Stimulated activated CD8-positive, alpha-beta memory T cell treated with anti-CD3 and anti-CD28 coated beads, Interleukin-7, amount 100 ng/mL, for 24 hours (primary cell): ENCODE results near the gene TRIP12.
"Not testable (repeated sequence)": the region's sequence is repeated elsewhere in the genome, so short reads cannot be mapped to it uniquely, and the experiment has no call there.

Experiments
- DNase-seq: peaks from one replicate; pipeline ENCODE4 v3.0.0-alpha.2; 2020; ENCODE audit warnings: low read depth

TRIP12 gene

DNA sequence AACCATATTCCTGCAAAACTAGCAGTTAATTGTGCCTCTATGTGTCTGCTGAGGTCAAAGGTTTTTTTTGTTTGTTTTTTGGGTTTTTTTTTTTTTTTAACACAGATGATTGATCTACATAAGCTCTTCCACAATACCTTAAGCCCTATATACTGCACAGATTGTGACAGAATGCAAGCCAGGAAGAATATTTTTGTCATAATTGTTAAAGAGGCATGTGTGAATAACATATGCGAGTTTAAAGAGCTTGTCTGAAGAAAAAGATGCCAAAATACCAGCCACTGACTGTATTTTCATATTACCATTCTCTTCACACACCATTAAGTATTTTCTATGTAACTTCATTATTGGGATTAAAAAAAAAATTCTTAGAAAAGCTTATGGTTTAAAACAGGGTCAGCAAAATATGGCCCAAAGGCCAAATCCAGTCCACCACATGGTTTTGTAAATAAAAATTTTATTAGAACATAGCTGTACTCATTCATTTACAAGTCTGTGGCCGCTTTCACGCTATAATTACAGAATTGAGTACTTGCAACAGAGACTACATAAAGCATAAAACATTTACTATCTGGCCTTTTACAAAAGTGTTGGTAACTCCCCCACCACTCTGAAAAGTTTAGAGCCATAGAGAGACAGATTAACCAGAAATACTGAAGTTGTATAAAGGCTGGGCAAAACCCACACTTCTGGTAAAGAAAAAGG lies 89.9 kb downstream of the TRIP12 start:
- DNase-seq: no peak

DNA sequence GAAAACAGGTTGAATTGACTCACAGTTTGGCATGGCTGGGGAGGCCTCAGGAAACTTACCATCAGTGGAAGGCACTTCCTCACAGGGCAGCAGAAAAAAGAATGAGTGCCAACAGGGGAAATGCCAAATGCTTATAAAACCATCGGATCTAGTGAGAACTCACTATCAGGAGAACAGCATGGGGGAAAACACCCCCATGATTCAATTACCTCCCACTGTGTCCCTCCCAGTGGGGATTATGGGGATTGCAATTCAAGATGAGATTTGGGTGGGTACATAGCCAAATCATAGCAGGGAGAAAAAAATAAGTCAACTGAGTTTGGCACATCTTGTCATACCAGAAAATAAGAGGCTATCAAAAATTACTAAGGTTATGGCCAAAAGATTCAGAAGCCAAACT lies 96.3 kb downstream of the TRIP12 start:
- DNase-seq: no peak

- DNase-seq: no peak
Observed at GRCh38 chr2:229821316-229821715, 100.5 kb downstream of the TRIP12 start.

DNA sequence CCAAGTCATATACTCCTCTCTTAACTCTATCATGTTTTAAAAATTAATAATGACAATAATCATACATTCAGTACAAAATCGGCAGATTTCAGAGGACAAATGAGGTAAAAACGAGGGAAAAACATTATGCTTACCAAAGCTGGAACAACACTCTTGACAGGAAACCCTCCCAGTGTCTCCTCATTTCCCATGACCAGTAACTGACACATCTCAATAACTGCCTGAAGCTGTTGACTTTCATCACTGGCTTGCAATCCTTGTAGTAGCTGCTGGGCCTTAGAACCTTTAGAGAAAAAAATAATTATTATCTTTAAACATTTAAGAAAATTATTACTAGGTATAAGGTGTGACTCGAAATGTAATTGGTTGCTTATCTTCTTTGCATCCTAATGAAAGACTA lies 103.6 kb downstream of the TRIP12 start:
- no peak for DNase-seq

DNA sequence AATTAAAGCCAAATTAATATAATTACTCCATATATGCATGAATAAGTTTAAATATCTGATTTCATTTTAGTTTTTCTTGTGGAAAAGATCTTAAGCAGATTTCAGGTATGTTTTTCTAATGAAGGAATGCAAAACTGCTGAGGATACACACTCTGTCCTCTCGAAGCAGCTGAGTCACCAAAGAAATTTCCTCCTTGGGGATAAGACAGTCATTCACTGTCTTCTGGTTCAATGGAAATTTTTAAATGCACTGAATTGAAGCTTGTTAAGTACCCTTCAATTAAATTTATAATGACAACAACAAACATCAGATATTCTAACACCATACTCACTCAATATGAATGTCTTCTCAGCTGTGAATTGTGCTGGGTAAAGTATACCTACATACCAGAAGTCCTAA lies 106.0 kb downstream of the TRIP12 start:
- no peak for DNase-seq

- DNase-seq: no peak
Observed at GRCh38 chr2:229815342-229815741, 106.5 kb downstream of the TRIP12 start.

- no peak for DNase-seq
Observed at GRCh38 chr2:229810786-229811185, 111.0 kb downstream of the TRIP12 start.

DNA sequence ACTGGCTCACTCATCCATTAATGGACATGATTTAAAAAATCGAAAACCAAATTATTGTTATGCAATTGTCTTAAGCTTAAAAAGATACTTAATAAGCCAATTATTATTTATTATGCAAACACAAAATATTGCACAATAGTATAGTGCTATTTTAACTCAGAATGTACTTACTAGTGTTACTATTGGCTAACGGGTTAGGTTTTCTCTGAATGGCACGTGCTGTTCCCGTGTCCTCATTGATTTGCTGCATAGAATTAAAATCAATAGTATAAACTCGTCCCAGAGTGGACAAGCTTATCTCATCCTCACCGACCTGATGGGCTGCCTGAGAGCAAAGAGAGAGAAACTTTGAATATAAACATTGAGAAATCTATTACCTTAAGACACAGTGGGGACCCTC lies 116.2 kb downstream of the TRIP12 start:
- DNase-seq: no peak

DNA sequence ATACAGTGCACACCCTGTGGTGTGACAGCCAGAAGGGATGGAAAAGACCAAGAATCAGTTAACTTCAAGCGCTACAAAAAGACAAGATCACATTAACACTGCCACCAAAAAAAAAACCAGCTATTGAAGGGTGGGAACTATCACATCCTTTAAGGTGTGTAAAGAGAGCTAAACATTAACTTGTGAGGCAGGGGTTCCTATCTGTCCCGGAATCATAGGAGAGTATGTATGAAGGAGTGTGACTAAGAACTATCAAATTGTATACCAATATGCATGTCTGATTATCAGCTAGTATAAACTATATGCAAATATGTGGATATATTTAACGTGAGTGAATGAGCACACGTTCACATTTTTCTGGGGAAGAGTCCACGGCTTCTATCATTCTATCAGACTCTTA lies 119.0 kb downstream of the TRIP12 start:
- no peak for DNase-seq

GRCh38 chr2:229800997-229801754 lies 120.6 kb downstream of the TRIP12 start:
- DNase-seq: peak; percentile 27

GRCh38 chr2:229798446-229799155 lies 123.2 kb downstream of the TRIP12 start:
- DNase-seq: no peak

GRCh38 chr2:229795058-229795457 lies 126.8 kb downstream of the TRIP12 start:
- DNase-seq: no peak

GRCh38 chr2:229794636-229795035 lies 127.2 kb downstream of the TRIP12 start:
- DNase-seq: no peak

DNA sequence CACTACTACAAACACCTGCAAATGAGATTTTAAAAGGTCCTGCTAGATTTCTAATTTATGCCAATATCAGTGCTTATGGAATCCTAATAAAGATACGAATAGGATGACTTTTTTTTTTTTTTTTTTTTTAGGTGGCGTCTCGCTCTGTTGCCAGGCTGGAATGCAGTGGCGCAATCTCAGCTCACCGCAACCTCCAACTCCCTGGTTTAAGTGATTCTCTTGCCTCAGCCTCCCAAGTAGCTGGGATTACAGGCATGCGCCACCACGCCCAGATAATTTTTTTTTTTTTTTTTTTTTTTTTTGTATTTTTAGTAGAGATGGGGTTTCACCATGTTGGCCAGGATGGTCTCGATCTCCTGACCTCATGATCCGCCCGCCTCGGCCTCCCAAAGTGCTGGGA lies 135.5 kb downstream of the TRIP12 start:
- not testable (repeated sequence) for DNase-seq

- DNase-seq: no peak
Observed at GRCh38 chr2:229784791-229785190, 137.0 kb downstream of the TRIP12 start.

DNA sequence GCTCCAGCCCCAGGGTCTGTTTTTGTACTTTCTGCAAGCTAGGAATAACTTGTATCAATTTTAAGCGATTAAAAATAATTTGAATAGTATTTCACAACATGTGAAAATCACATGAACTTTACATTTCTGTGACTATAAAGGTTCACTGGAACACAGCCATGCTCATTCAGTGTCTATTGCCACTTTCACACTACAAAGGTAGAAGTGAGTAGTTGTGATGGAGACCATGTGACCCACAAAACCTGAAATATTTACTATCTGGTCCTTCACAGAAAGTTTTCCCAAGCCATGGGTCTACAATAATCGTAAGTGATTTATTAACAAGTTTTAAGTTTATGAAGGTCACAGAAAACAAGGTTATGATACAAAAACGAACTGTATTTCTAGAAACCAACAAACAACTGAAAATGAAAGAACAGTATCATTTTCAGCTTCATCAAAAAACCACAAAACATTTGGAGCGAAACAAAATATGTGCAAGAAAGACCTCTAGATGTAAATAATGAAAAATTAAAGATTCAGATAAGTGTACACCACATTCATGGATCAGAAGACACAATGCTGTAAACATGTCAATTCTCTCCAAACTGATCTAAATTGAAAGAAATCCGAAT lies 138.6 kb downstream of the TRIP12 start:
- DNase-seq: no peak

GRCh38 chr2:229780856-229781773 lies 140.7 kb downstream of the TRIP12 start:
- DNase-seq: no peak

- no peak for DNase-seq
Observed at GRCh38 chr2:229779650-229780049, 142.2 kb downstream of the TRIP12 start.

- DNase-seq: no peak
Observed at GRCh38 chr2:229777716-229778115, 144.1 kb downstream of the TRIP12 start.

DNA sequence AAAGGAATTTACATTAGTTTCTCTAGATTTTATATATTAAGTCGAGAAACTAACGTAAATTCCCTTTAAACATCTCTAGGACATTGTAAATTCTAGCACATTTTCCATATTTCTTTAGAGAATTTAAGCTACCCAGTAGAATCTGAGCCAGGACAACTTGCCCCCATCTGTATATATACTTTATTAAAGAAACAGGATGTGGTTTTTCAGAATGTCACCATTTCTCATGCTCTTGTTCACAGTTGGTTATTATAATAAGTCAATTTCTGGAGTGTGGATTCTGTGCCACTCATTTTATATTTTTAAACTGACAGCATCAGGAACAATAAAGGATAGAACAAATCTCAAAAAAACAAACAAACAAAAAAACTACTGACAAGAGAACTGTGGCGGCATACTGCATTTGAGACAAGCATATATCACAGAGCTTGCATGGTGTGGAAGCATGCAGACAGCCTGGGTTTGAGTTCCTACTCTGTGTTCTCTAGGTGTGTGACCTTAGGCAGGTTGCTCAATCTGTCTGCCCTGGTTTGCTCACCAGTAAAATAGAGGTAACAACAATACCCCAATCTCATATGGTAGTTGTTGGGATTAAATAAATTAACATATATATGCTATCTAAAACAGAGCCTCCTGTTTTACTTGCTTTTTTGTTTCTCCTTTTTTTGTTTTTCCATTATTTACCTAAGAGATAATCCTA lies 146.0 kb downstream of the TRIP12 start:
- no peak for DNase-seq

GRCh38 chr2:229774237-229774636 lies 147.6 kb downstream of the TRIP12 start:
- DNase-seq: no peak
